Progenitor cell of endocrine pancreas (in vitro differentiated cells): ENCODE measurements around the gene RAB44. TPM values are rescaled to one million over a fixed set of nuclear protein-coding genes. Genes with fewer than 3 reads are reported as not detected.

Experiments
- DNase-seq: peaks from one replicate; pipeline ENCODE4 v3.0.0; 2021; ENCODE audit warnings: low spot score; ENCODE audit not compliant: unreplicated experiment
- H3K27ac Mint-ChIP-seq: 2 replicates; pipeline ENCODE4 v1.8.0; 2021; ENCODE audit warnings: mild to moderate bottlenecking, moderate library complexity, mixed read lengths
- H3K27me3 Mint-ChIP-seq: 2 replicates; pipeline ENCODE4 v1.8.0; 2021; ENCODE audit warnings: mixed read lengths
- H3K36me3 Mint-ChIP-seq: 2 replicates; pipeline ENCODE4 v1.8.0; 2022; ENCODE audit warnings: mixed read lengths; ENCODE audit not compliant: insufficient read depth
- H3K4me1 Mint-ChIP-seq: 2 replicates; pipeline ENCODE4 v1.8.0; 2021; ENCODE audit warnings: low read depth, mixed read lengths
- H3K4me3 Mint-ChIP-seq: 2 replicates; pipeline ENCODE4 v1.8.0; 2021; ENCODE audit warnings: low read depth, mild to moderate bottlenecking, moderate library complexity, mixed read lengths
- H3K9me3 Mint-ChIP-seq: 2 replicates; pipeline ENCODE4 v1.8.0; 2021; ENCODE audit warnings: low read depth, mixed read lengths
- total RNA-seq: library from RNA; stranded (reverse); gene quantifications from 2 replicates; pipeline ENCODE4 v1.2.1, GENCODE V29; 2021
- TF ChIP-seq, protein P1 (sequence below): fragments of 200-600 bp; sonication (generic); IDR thresholded peaks from one replicate; pipeline ENCODE4 v1.5.0; 2021; ENCODE audit warnings: antibody characterized with exemption, mild to moderate bottlenecking; ENCODE audit not compliant: unreplicated experiment

Gene RAB44
- total RNA-seq, 1 donor from 2014 or later = not detected

GRCh38 chr6:36745836-36746235, 48.2 kb downstream of the RAB44 start:
- Mint-ChIP-seq H3K36me3 (no peaks in the 10 kb centered on the region), H3K27ac (no peak overlapping the region), H3K27me3 (peaks cover 10% of the 10 kb centered on the region), H3K4me3 (no peak overlapping the region), H3K4me1 (peaks cover 10% of the 10 kb centered on the region), H3K9me3 (peaks cover 6% of the 10 kb centered on the region)
- TF ChIP-seq, protein P1, sequence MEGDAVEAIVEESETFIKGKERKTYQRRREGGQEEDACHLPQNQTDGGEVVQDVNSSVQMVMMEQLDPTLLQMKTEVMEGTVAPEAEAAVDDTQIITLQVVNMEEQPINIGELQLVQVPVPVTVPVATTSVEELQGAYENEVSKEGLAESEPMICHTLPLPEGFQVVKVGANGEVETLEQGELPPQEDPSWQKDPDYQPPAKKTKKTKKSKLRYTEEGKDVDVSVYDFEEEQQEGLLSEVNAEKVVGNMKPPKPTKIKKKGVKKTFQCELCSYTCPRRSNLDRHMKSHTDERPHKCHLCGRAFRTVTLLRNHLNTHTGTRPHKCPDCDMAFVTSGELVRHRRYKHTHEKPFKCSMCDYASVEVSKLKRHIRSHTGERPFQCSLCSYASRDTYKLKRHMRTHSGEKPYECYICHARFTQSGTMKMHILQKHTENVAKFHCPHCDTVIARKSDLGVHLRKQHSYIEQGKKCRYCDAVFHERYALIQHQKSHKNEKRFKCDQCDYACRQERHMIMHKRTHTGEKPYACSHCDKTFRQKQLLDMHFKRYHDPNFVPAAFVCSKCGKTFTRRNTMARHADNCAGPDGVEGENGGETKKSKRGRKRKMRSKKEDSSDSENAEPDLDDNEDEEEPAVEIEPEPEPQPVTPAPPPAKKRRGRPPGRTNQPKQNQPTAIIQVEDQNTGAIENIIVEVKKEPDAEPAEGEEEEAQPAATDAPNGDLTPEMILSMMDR = no peak
- DNase-seq = no peak

DNA sequence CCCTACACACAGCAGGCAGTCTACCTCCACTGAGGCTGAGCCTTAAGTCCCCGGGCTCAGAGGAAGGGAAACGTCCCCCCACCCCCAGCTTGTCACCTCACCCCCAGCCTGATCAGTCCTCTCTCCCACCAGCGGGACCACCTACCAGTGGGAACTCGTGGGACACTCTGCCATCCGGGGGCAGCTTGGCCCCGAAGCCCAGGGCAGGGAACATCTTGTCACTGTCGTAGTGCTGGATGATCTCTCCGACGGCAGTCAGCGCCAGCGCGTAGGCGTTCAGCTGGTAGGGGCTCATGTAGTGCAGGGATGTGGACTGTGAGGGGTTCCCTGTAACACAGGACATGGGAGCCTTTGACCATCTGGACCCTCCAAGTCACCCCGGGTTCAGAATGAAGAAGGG, 48.6 kb downstream of the RAB44 start:
- H3K36me3 Mint-ChIP-seq = no peaks in the 10 kb centered on the region
- no peak overlapping the region for H3K27ac Mint-ChIP-seq

GRCh38 chr6:36749829-36750489, 52.3 kb downstream of the RAB44 start:
- no peaks in the 10 kb centered on the region for H3K4me1 Mint-ChIP-seq
- no peak for DNase-seq
- no peak overlapping the region for H3K4me3 Mint-ChIP-seq
- H3K36me3 Mint-ChIP-seq = no peaks in the 10 kb centered on the region
- peaks cover 10% of the 10 kb centered on the region for H3K27me3 Mint-ChIP-seq
- TF ChIP-seq, protein P1 = no peak
- H3K27ac Mint-ChIP-seq = no peak overlapping the region
- peaks cover 6% of the 10 kb centered on the region for H3K9me3 Mint-ChIP-seq

More for the DNA sequence above, 48.6 kb downstream of the RAB44 start:
- Mint-ChIP-seq H3K27me3 (peaks cover 10% of the 10 kb centered on the region), H3K9me3 (peaks cover 6% of the 10 kb centered on the region), H3K4me3 (no peak overlapping the region), H3K4me1 (peaks cover 10% of the 10 kb centered on the region)
- TF ChIP-seq, protein P1 = no peak
- no peak for DNase-seq

DNA sequence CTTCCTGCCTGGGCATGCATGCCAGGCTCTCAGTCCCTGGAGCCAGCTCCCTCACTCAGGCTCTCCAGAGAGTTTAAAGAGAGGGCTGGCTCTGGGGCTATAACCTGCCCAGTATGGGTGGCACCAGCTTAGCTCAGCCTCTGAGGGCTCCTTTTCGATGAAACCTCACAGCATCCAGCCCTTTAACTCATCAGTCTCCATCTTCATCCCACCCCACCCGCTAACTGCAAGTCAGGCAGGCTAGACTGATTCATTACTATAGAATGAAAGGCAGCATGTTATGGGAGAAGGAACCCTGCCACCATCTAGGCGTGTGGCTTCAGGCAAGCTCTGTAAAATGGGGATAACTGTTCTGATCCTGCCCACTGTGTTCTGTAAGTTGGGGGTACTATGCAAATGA, 53.5 kb downstream of the RAB44 start:
- H3K27ac Mint-ChIP-seq = no peak overlapping the region
- peaks cover 6% of the 10 kb centered on the region for H3K9me3 Mint-ChIP-seq
- H3K4me1 Mint-ChIP-seq = no peaks in the 10 kb centered on the region
- TF ChIP-seq, protein P1 = no peak
- no peak overlapping the region for H3K4me3 Mint-ChIP-seq
- DNase-seq = no peak
- H3K36me3 Mint-ChIP-seq = no peaks in the 10 kb centered on the region
- peaks cover 10% of the 10 kb centered on the region for H3K27me3 Mint-ChIP-seq

- Mint-ChIP-seq H3K9me3 (peaks cover 6% of the 10 kb centered on the region), H3K36me3 (no peaks in the 10 kb centered on the region), H3K4me1 (no peaks in the 10 kb centered on the region), H3K27me3 (peaks cover 9% of the 10 kb centered on the region), H3K4me3 (no peak overlapping the region), H3K27ac (no peak overlapping the region)
- TF ChIP-seq, protein P1 = no peak
- DNase-seq = no peak
Observed at GRCh38 chr6:36751833-36752186, 54.2 kb downstream of the RAB44 start.
